ENCODE measurements around the gene PSMA6.

GRCh38 chr14:35295845-35296161, 3.6 kb downstream of the PSMA6 start:
- TF ChIP-seq, protein P1, sequence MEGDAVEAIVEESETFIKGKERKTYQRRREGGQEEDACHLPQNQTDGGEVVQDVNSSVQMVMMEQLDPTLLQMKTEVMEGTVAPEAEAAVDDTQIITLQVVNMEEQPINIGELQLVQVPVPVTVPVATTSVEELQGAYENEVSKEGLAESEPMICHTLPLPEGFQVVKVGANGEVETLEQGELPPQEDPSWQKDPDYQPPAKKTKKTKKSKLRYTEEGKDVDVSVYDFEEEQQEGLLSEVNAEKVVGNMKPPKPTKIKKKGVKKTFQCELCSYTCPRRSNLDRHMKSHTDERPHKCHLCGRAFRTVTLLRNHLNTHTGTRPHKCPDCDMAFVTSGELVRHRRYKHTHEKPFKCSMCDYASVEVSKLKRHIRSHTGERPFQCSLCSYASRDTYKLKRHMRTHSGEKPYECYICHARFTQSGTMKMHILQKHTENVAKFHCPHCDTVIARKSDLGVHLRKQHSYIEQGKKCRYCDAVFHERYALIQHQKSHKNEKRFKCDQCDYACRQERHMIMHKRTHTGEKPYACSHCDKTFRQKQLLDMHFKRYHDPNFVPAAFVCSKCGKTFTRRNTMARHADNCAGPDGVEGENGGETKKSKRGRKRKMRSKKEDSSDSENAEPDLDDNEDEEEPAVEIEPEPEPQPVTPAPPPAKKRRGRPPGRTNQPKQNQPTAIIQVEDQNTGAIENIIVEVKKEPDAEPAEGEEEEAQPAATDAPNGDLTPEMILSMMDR (conservative IDR thresholded peaks at IDR 0.05; ENCODE audit: low read depth in 2 of 2) = no peak
- TF ChIP-seq EZH2 (IDR thresholded peaks at IDR 0.05; ENCODE audit: low read depth, unreplicated experiment) (no peak), POLR2AphosphoS5 (IDR thresholded peaks at IDR 0.05; ENCODE audit: low read depth) (no peak), REST (IDR thresholded peaks at IDR 0.05; ENCODE audit: unreplicated experiment) (no peak), ZNF114 (CRISPR knock-in tag; IDR thresholded peaks at IDR 0.05) (no peak), CREB1 (CRISPR knock-in tag; IDR thresholded peaks at IDR 0.05; ENCODE audit: low read depth) (no peak)

Measured in GM23338 (cell line).